Keratinocyte (primary cell): ENCODE measurements around the gene ENDOG. TPM values are rescaled to one million over a fixed set of nuclear protein-coding genes. Genes with fewer than 3 reads are reported as not detected.

Source experiments
- DNase-seq: peaks from one replicate; pipeline ENCODE4 v3.0.0-alpha.2; 2011; ENCODE audit warnings: low read depth, missing footprints, low spot score
- FAIRE-seq: peaks from 2 replicates; lab custom pipeline; 2011; peaks lifted over from hg19 to GRCh38; lab: Jason Lieb, UNC
- H2AFZ ChIP-seq: 2 replicates; pipeline ENCODE4 v1.6.0; 2012; ENCODE audit warnings: low read length, control low read depth, inconsistent platforms; ENCODE audit not compliant: control insufficient read depth
- H3K27ac ChIP-seq: 2 replicates; pipeline ENCODE4 v1.5.1; 2011; ENCODE audit warnings: low read length; ENCODE audit not compliant: control insufficient read depth, insufficient read depth
- H3K27me3 ChIP-seq: 3 replicates; pipeline ENCODE4 v1.6.0; 2011; ENCODE audit warnings: low read length; ENCODE audit not compliant: control insufficient read depth, insufficient read depth; ENCODE audit errors: extremely low read depth
- H3K36me3 ChIP-seq, 2 experiments: 2 replicates in 1 of 2; 3 replicates in 1 of 2; pipeline ENCODE4 v1.5.1; 2011; ENCODE audit warnings: low read length in 2 of 2, mild to moderate bottlenecking in 1 of 2; ENCODE audit not compliant: control insufficient read depth in 2 of 2, insufficient read depth in 2 of 2; ENCODE audit errors: extremely low read depth in 1 of 2
- H3K4me1 ChIP-seq: 3 replicates; pipeline ENCODE4 v1.5.1; 2011; ENCODE audit warnings: low read length; ENCODE audit not compliant: control insufficient read depth, insufficient read depth; ENCODE audit errors: extremely low read depth
- H3K4me2 ChIP-seq: 3 replicates; pipeline ENCODE4 v1.6.0; 2011; ENCODE audit warnings: low read depth, low read length; ENCODE audit not compliant: control insufficient read depth, insufficient read depth; ENCODE audit errors: extremely low read depth
- H3K4me3 ChIP-seq, 3 experiments: fragments of 200-600 bp in 1 of 3; sonication (generic) in 1 of 3; 2 replicates in 2 of 3; 3 replicates in 1 of 3; pipeline ENCODE4 v1.5.1; 2011 to 2016; ENCODE audit warnings: low read length in 3 of 3, mild to moderate bottlenecking in 3 of 3, control low read depth in 2 of 3, inconsistent platforms in 1 of 3, low read depth in 1 of 3, mixed read lengths in 1 of 3, mixed run types in 1 of 3, moderate library complexity in 1 of 3; ENCODE audit not compliant: control insufficient read depth in 2 of 3, insufficient read depth in 2 of 3; ENCODE audit errors: extremely low read depth in 1 of 3
- H3K79me2 ChIP-seq: 2 replicates; pipeline ENCODE4 v1.6.0; 2012; ENCODE audit warnings: low read length; ENCODE audit not compliant: control insufficient read depth, insufficient read depth
- H3K9ac ChIP-seq: 3 replicates; pipeline ENCODE4 v1.6.0; 2011; ENCODE audit warnings: low read length; ENCODE audit not compliant: control insufficient read depth, insufficient read depth; ENCODE audit errors: extremely low read depth
- H3K9me1 ChIP-seq: 3 replicates; pipeline ENCODE4 v1.6.0; 2011; ENCODE audit warnings: low read length; ENCODE audit not compliant: control insufficient read depth, insufficient read depth; ENCODE audit errors: extremely low read depth
- H3K9me3 ChIP-seq: 2 replicates; pipeline ENCODE4 v1.5.1; 2012; ENCODE audit warnings: low read depth, low read length; ENCODE audit not compliant: control insufficient read depth
- H4K20me1 ChIP-seq: 3 replicates; pipeline ENCODE4 v1.6.0; 2011; ENCODE audit warnings: low read length; ENCODE audit not compliant: control insufficient read depth, insufficient read depth; ENCODE audit errors: extremely low read depth
- EZH2 ChIP-seq: IDR thresholded peaks from one replicate; pipeline ENCODE4 v1.6.1; 2012; ENCODE audit warnings: inconsistent platforms, mild to moderate bottlenecking, low read length, moderate library complexity
- dilution Hi-C: fragments of 300-500 bp; cut with MboI; formaldehyde crosslinking; loops from one replicate; pipeline ENCODE4 v1.7.0; 2020; ENCODE audit warnings: low sequenced_read_pairs; ENCODE audit not compliant: extremely low pct_ligation_motif_present
- polyA plus RNA-seq, 5 experiments: library from polyadenylated mRNA; depleted of rRNA in 3 of 5; stranded (reverse) in 3 of 5; stranded (forward) in 1 of 5; unstranded in 1 of 5; fragments of >200 nt; gene quantifications; 1 replicate in 1 of 5; 2 replicates in 3 of 5; 3 replicates in 1 of 5; pipeline versions ENCODE4 v1.2.1 to v1.2.3, GENCODE V29; 2011 to 2012; ENCODE audit warnings: missing spikeins in 2 of 5, low read depth in 1 of 5, low replicate concordance in 1 of 5
- TF ChIP-seq, protein P1 (sequence below), 3 experiments: IDR thresholded peaks in 1 of 3; conservative IDR thresholded peaks in 1 of 3; optimal IDR thresholded peaks in 1 of 3; 2 replicates in 2 of 3; 3 replicates in 1 of 3; pipeline versions ENCODE3 to v1.5.1; 2011; ENCODE audit warnings: low read length in 3 of 3, mild to moderate bottlenecking in 3 of 3, moderate library complexity in 2 of 3, control low read depth in 1 of 3, inconsistent platforms in 1 of 3; ENCODE audit not compliant: insufficient read depth in 2 of 3; ENCODE audit errors: extremely low read depth in 1 of 3

ENDOG gene
- polyA plus RNA-seq, 1 donor (not counting 4 experiments of a cell fraction or from before 2014, with no cell fraction given): 10.2 TPM

DNA sequence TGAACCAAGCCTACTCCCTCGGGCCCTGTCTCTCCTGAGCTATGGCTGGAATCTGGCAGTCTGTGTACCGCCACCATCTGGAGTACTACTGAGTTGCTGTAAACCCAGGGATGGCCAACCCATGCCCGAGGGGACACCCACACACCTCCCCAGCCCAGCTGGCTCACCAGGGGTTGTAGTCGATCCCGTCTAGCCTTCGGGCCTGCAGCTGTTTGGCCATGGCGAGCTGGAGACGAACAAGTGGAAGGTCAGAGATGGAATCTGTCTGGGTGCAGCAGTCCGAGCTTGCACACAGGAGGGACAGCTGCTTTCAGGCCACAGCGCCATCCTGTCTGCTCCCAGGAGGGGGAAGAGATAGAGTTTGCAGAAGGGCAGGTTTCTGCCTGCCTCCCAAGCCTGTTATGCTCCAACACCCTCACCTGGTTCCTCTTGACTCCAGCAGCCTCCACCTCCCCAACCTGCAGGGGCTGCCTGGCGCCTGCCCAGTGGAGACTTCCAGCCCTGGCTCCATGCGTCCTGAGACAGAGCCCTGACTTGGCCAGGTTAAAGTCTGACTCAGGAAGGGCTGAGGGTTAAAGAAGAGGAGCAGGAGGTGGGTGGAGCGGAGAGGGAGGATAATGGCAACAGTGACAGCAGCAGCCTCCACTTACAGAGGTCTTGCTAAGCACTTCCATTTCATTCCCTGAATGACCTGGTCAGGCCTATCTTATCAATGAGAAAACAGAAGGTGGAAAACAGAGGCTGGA lies 27.1 kb downstream of the ENDOG start:
- no peak for DNase-seq

DNA sequence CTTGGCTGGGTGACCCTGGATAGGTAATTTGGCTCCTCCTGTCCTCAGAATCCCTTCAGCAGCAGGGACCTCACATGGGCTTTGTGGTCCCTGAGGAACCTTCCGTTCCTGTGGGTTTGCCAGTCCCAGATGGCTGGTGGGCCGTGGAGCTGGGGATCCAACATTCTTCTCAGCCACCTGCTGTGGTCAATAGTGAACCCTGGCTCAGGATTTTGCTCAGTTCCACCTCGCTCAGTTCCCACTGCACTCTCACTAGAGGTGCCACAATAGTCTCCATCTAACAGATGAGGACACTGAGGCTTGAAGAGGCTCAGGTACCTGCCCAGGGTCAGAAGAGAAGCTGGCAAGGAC lies 28.4 kb downstream of the ENDOG start:
- dilution Hi-C loops: no loop called here

More for the DNA sequence above, 27.1 kb downstream of the ENDOG start:
- Histone ChIP-seq H3K27me3 (no peaks in the 10 kb centered on the region), H3K9me3 (no peaks in the 10 kb centered on the region), H3K79me2 (no peaks in the 10 kb centered on the region), H3K9ac (no peak overlapping the region), H3K4me3 (peak overlapping the region in 1 of 3 experiments; percentile 8), H3K36me3 (peaks cover 0 to 3% of the 10 kb centered on the region in 2 experiments), H3K4me1 (peaks cover 18% of the 10 kb centered on the region), H3K27ac (no peak overlapping the region), H2AFZ (peak overlapping the region; percentile 12), H4K20me1 (peaks cover 4% of the 10 kb centered on the region), H3K9me1 (peaks cover 5% of the 10 kb centered on the region), H3K4me2 (peak overlapping the region; percentile 65)
- dilution Hi-C loops: no loop called here
- no peak for TF ChIP-seq EZH2
- TF ChIP-seq, protein P1, sequence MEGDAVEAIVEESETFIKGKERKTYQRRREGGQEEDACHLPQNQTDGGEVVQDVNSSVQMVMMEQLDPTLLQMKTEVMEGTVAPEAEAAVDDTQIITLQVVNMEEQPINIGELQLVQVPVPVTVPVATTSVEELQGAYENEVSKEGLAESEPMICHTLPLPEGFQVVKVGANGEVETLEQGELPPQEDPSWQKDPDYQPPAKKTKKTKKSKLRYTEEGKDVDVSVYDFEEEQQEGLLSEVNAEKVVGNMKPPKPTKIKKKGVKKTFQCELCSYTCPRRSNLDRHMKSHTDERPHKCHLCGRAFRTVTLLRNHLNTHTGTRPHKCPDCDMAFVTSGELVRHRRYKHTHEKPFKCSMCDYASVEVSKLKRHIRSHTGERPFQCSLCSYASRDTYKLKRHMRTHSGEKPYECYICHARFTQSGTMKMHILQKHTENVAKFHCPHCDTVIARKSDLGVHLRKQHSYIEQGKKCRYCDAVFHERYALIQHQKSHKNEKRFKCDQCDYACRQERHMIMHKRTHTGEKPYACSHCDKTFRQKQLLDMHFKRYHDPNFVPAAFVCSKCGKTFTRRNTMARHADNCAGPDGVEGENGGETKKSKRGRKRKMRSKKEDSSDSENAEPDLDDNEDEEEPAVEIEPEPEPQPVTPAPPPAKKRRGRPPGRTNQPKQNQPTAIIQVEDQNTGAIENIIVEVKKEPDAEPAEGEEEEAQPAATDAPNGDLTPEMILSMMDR (optimal IDR thresholded peaks at IDR 0.05 in 1 of 3, IDR thresholded peaks at IDR 0.05 in 1 of 3, conservative IDR thresholded peaks at IDR 0.05 in 1 of 3; ENCODE audit: extremely low read depth in 1 of 3, insufficient read depth in 2 of 3, low read length in 3 of 3): peak; percentile 70 to 82 (median 70)
- no peak for FAIRE-seq

More for the DNA sequence above, 28.4 kb downstream of the ENDOG start:
- Histone ChIP-seq H4K20me1 (peaks cover 4% of the 10 kb centered on the region), H3K27ac (no peak overlapping the region), H3K9me1 (peaks cover 5% of the 10 kb centered on the region), H3K4me3 (no peak overlapping the region), H3K4me2 (no peak overlapping the region), H3K9me3 (no peaks in the 10 kb centered on the region), H3K36me3 (peaks cover 0 to 3% of the 10 kb centered on the region in 2 experiments), H2AFZ (no peak overlapping the region), H3K27me3 (no peaks in the 10 kb centered on the region), H3K9ac (no peak overlapping the region), H3K79me2 (no peaks in the 10 kb centered on the region), H3K4me1 (peaks cover 18% of the 10 kb centered on the region)
- no peak for TF ChIP-seq EZH2
- TF ChIP-seq, protein P1 (optimal IDR thresholded peaks at IDR 0.05 in 1 of 3, IDR thresholded peaks at IDR 0.05 in 1 of 3, conservative IDR thresholded peaks at IDR 0.05 in 1 of 3; ENCODE audit: extremely low read depth in 1 of 3, insufficient read depth in 2 of 3, low read length in 3 of 3): no peak
- DNase-seq: no peak
- no peak for FAIRE-seq
